HG02970 (cell line): ENCODE data around the gene GHRH.

Experiments
- ATAC-seq: cut with Tn5 transposase; IDR thresholded peaks from one replicate; pipeline ENCODE4 v1.9.1; 2021; ENCODE audit warnings: mild to moderate bottlenecking, moderate library complexity, moderate number of reproducible peaks; ENCODE audit not compliant: unreplicated experiment, low FRiP score

GHRH gene

GRCh38 chr20:37291724-37292126 lies 30.1 kb upstream of the GHRH start:
- ATAC-seq, result no peak

GRCh38 chr20:37290158-37290810 lies 28.7 kb upstream of the GHRH start:
- no peak for ATAC-seq

- no peak for ATAC-seq
Measured at GRCh38 chr20:37288091-37288490, 26.5 kb upstream of the GHRH start.

- ATAC-seq, result no peak
Measured at GRCh38 chr20:37285664-37286374, 24.2 kb upstream of the GHRH start.

GRCh38 chr20:37284691-37285161 lies 23.1 kb upstream of the GHRH start:
- ATAC-seq, result no peak

- no peak for ATAC-seq
Measured at GRCh38 chr20:37283530-37284195, 22.0 kb upstream of the GHRH start.

GRCh38 chr20:37282556-37282955 lies 20.9 kb upstream of the GHRH start:
- no peak for ATAC-seq

GRCh38 chr20:37280403-37280802 lies 18.8 kb upstream of the GHRH start:
- ATAC-seq, result no peak

- ATAC-seq, result no peak
Measured at GRCh38 chr20:37279820-37280219, 18.2 kb upstream of the GHRH start.

GRCh38 chr20:37278966-37279590 lies 17.5 kb upstream of the GHRH start:
- ATAC-seq, result no peak

- ATAC-seq, result no peak
Measured at GRCh38 chr20:37277253-37277593, 15.6 kb upstream of the GHRH start.

- ATAC-seq, result no peak
Measured at GRCh38 chr20:37276494-37277252, 15.1 kb upstream of the GHRH start.

- no peak for ATAC-seq
Measured at GRCh38 chr20:37274851-37275524, 13.4 kb upstream of the GHRH start.

GRCh38 chr20:37273988-37274387 lies 12.4 kb upstream of the GHRH start:
- ATAC-seq, result no peak

- no peak for ATAC-seq
Measured at GRCh38 chr20:37271421-37271768, 9.8 kb upstream of the GHRH start.

- ATAC-seq, result no peak
Measured at GRCh38 chr20:37270576-37271420, 9.2 kb upstream of the GHRH start.

- ATAC-seq, result no peak
Measured at GRCh38 chr20:37267667-37268313, 6.2 kb upstream of the GHRH start.

GRCh38 chr20:37266940-37267666 lies 5.5 kb upstream of the GHRH start:
- ATAC-seq, result no peak
